GM19351 (cell line): Measurements from ENCODE around the gene GPN2.
"Not testable (repeated sequence)": the region's sequence is repeated elsewhere in the genome, so short reads cannot be mapped to it uniquely, and the experiment has no call there.

Experiments
- ATAC-seq: cut with Tn5 transposase; IDR thresholded peaks from one replicate; pipeline ENCODE4 v1.9.1; 2021; ENCODE audit warnings: mild to moderate bottlenecking, moderate library complexity; ENCODE audit not compliant: unreplicated experiment

The GPN2 gene

DNA sequence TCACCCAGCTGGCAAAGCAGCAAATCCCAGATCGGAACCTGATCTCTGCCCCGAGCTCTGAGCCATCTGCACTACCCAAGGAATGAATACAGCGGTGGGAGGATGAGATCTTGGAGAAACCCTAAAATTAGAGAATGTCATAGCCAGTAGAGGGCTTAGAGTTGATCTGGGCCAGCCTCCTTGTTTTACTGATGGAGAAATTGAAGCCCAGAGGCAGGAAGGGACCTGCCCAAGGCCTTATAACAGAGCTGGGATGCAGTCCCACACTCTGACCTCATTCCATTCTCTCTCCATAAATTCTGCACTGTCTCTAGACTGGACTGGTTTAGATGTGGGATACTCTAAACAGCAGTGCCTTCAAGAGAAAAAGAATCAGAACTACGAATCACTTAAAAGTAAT is 31.9 kb downstream of the GPN2 start:
- no peak for ATAC-seq

DNA sequence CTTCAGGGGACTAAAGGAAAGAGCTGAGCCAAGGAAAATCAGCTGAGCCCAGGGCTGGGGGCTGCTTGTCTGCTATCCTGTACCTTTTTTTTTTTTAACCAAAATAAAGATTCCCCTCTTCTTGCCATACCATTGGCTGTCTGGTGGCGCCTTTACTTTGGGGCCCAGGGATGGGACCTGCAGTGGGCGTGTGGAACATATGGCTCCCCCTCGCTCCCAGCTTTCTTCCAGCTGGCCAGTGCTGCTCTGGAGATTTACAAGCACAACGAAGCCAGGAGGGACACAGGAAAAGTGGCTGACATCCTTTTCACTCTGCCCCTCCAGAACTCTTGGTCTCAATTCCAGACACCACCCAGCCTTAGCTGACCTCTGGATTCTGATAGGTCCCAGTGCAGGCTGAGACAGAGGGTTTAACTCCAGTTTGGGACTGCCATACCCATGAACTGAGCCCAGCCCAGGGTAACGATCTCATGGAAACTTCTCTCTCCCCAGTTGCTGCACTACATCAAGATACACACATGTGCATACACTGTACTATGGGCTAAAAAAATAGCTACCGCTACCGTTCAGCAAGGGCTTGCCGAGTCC is 32.5 kb downstream of the GPN2 start:
- no peak for ATAC-seq

- no peak for ATAC-seq
Observed at GRCh38 chr1:26856604-26857469, 33.2 kb downstream of the GPN2 start.

DNA sequence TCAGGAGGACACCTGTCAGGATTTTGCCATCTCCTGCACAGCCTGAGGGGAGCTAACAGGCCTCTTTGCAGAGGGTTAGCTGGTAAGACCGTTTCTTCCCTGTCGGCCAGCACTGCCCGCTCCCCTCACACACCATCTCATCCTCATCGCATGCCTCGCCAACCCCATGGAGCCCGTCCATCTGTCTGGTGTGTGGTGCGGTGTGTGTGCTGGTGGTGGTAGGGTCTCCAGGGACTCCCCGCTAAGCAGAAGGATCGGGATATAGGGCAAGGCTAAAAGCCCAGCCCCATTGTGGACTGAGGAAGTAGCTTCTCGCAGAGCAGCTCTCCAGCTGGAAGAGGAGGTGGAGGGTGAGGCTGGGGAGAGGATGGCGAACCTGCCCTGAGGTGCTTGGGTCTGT is 33.9 kb downstream of the GPN2 start:
- no peak for ATAC-seq

DNA sequence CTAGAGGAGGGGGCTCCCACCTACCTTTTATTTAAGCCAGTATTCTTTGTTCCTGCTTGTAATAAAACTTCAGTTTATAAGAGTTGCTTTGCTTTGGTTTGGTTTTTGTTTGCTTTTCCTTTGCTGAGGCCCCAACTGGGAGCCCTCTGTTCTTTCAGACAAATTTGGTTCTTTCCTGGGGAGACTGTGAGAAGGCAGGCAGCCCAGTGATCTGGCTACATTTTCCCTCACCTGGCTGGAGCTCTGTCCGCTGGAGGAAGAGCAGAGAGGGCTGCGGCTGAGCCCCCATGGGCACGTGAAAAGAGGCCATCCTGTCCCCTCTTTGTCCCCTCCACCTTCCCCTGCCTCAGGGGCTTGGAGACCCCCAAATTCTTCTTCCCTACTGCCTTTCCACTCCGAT is 34.4 kb downstream of the GPN2 start:
- no peak for ATAC-seq

DNA sequence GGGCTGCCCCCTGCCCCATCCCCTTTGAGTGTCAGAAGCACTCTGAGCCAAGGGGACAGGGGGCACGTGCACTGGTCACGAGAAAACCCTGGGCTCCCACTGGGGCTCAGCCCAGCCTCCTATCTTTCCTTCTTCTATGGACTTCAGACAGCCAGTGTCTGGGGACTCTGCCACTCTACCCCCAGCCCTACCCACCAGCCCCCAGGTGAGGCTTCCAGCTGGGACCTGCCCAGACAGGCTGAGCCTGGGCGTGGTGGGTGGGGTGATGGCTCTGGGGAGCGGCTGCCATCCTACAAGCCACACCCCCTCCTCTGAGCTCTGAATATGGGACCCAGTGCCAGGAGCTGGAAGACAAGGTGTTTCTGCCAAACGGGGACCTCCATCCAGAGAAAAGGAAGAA is 35.2 kb downstream of the GPN2 start:
- no peak for ATAC-seq

DNA sequence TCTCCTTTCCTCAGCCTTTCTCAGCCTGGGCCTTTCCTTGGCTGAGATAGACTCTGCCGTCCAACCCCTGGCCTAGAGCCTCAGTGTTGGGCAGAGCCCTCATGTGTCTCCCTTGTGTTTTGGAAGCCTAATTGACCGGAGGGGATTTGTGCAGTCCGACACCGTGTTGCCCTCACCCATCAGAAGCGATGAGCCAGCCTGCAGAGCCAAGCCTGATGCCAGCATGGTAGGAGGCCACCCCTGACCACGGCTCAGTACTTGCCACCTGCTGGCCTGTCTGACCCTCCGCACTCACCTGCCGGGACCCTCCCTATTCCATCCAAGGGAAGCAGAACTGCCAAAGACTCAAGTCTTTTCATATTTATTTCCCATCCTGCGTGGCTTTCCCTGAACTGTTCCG is 36.5 kb downstream of the GPN2 start:
- no peak for ATAC-seq

DNA sequence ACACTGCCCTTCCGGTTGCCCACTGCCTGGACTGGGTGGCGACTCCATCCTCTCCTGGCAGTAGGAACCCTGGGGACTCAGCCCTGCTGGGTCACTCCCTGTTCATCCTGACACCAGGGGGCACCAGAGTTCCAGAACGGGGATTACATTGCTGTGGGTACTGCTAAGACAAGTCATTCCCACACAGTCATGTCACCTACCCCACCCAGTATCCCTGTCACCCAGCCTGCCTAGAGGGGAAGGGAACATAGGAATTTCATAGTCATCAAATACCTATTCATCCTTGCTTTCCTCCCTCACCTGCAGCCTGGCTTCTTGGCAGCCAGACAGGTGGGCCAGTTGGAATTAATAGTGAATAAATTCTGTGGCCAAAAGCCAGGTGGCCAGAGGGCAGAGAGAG is 36.9 kb downstream of the GPN2 start:
- ATAC-seq = no peak

DNA sequence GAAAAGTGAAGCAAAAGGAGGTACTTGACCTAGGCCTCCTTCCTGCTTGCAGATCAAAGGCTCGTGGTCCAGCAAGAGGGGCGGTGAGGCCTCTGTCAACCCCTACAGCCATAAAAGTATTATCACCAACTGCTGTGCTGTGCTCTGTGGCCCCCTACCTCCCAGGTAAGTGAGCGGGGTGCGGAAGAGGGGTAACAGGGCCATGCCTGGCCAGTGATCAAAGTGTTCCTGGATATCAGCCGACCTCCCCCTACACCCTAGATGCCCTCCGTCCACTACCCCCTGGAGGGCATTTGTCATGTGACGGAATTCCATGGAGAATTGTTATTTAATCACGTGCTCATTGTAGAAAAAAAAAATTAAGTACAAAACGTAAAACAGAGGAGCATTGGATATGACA is 37.4 kb downstream of the GPN2 start:
- ATAC-seq = no peak

DNA sequence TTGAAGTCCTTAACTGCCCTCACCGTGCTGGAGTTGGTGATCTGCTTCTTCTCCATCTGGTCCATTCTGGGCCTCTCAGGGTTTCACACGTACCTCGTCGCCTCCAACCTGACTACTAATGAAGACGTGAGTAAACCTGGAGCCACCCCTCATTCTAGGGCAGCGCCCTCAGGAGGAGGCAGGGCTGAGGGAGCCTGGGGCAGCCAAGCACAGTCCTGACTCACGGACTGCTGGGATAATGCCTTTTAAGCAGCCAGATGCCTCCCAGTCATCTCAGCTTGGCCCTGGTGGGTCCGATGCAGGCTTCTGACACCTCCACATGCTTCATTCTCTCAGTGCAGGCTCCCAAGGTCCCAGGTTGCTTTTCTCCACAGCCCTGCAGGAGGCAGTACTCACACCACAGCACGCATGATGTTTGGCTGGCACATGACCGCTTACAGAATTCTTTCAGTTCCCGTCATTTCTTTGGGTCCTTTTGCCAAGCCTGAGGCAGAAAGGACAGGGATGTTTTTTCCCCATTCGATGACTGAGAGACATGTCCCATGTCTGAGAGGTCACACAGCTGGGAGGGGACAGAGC is 38.9 kb downstream of the GPN2 start:
- no peak for ATAC-seq

DNA sequence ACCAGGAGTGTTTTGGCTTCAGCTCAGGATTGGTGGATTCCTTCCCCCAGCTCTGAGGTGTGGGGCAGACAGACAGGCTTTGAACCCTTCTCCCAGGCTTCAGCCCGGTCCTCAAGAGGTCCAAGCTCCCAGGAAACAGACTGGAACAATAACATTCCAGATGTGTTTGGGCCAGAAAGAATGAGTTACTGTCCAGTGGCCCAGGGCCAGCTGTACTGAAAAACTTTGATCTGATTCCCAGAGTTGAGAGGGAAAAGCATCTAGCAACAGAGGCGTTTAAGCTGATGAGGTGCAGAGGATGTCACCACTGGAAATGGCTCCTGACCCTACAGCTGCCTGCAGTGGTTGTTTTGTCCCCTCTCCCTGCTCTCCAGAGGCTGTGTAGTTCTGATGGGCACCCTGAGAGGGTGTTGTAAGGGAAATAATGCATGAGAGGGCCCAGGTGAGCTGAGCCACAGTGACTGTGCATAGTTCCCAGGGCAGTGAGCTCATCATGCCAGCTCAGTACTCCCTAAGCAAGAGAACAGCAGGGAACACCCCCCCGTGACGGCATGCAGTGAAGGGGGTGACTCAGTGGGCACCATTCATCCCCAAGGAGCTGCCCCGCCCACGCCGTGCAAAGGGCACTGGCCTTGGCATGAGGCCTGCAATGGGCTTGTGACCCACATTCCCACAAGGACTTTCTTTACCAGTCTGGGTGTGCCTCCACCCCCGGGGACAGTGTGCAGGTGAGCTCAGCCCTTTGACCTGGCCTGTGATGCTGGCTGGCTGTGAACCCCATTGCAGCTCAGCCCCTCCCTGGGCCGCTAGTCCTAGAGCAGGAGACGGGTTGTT is 40.9 kb downstream of the GPN2 start:
- ATAC-seq = no peak

DNA sequence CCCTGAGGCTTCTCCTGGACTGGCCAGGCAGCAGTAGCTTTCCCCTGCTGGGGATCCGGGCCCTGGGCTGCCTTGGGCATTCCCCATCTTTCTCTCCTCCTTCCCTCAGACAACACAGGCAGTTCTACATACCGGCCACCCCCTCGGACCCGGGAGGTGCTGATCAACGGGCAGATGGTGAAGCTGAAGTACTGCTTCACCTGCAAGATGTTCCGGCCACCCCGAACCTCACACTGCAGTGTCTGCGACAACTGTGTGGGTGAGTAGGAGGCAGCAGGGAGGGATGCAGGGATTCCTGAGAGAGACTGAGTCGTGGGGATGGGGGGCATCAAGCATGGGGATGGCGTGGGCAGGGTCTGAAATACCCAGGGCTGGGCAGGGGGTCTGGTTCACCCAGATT is 41.6 kb downstream of the GPN2 start:
- ATAC-seq = no peak

DNA sequence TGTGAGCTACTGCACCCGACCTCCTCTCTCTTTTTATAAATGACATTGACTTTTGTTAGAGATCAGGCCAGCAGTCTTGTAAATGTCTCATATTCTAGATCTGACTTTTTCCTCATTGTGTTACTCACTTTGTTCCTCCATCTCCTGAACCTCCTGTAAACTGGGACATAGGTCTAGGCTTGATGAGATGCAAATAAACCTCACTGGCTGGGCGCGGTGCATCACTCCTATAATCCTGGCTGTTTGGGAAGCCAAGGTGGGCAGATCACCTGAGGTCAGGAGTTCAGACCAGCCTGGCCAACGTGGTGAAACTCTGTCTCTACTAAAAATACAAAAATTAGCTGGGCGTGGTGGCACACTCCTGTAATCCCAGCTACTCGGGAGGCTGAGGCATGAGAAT is 42.3 kb downstream of the GPN2 start:
- ATAC-seq = not testable (repeated sequence)

DNA sequence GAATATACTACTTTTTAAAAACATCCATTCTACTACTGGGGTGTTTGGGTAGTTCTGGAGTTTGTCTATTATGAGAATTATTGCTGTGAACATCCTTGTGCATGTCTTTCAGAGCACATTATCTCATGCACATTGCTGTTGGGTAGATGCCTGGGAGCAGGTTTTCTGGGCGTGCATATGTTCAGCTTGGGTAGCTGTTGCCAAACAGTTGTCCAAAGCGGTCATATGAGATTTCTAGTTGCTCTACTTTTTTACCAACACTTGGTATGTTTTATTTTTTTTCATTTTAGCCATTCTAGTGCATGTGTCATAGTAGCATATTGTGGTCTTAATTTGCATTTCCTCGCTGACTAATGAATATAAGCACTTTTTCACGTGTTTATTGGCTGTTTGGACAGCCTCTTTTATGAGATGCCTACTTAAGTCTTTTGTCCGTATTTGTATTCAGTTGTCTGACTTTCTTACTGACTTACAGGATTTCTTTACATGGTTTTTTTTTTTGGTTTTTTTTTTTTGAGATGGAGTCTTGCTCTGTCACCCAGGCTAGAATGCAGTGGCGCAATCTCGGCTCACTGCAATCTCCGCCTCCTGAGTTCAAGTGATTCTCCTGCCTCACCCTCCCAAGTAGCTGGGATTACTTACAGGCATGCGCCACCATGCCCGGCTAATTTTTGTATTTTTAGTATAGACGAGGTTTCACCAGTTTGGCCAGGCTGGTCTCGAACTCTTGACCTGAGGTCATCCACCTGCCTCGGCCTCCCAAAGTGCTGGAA is 45.5 kb downstream of the GPN2 start:
- ATAC-seq = no peak

GRCh38 chr1:26839779-26840178 is 50.3 kb downstream of the GPN2 start:
- ATAC-seq = no peak

DNA sequence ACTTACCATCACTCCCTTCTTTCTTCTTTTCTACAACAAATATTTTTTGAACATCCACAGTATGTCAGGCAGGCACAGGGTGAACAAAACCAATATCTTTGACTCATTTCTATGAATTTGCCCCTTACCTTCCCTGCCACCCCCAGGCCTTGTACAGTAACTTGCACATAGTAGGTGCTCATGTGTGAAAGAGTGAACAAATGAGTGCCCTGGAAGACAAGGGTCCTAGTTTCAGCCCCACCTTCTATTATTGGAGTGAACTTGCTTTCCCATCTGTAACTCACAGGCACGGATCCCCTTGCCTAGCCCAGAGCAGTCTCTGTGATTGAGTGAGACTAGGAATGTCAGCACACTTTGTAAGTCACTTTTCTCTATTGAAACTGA is 50.8 kb downstream of the GPN2 start:
- ATAC-seq = no peak

DNA sequence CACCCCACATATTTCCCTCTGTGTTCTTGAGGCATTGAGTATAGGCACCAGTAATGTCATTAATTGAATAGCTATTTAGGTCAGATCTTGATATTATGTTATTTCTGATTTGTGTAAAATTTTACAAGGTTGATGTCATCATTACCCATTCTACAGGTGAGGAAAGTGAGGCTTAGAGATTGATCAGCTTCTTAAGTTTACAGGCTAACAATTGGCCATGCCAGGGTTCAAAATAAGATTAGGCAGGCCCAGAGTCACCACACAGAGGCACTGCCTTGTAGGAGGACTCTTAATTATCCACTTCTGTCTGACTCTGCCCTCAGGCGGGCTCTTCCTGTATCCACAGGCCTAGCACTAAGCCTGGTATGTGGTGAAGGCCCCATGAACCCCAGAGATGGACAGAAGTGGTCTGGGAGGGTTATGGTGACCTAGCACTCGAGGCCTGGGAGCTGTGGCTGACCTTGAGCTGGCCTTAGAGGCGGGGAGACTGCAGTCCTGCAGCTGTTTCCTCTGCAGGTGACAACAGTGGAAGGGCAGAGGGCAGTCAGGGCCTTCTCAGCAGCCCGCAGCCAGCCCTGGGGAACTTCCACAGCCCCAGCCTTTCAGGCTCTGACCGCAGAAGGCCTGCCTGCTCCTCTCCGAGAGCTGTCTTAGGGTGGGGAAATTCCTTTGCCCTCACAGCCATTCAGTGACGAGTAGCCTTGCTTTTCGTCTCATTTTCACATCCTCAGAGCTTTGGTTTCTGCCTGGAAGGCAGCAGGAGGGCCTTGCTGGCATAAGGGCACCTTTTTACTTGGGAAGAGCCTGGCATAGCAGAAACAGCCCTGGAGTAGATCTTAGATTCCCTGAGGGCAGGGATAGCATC is 51.4 kb downstream of the GPN2 start:
- peak; percentile 95 for ATAC-seq

GRCh38 chr1:26837665-26838064 is 52.4 kb downstream of the GPN2 start:
- not testable (repeated sequence) for ATAC-seq
